SU-DHL-6 (cell line): ENCODE results near the gene CFAP69.

ENCODE experiments used
- H2AFZ ChIP-seq: fragments of 200-600 bp; sonication (generic); 2 replicates; pipeline ENCODE4 v1.6.1; 2014; ENCODE audit warnings: low read depth, mild to moderate bottlenecking, moderate library complexity, mixed read lengths, antibody characterized with exemption, low read length; ENCODE audit not compliant: severe bottlenecking
- H3F3A ChIP-seq: fragments of 200-600 bp; shearing (Covaris generic); 2 replicates; pipeline ENCODE4 v1.6.0; 2016; ENCODE audit warnings: antibody characterized with exemption, mild to moderate bottlenecking; ENCODE audit not compliant: insufficient read depth
- H3K27ac ChIP-seq: fragments of 200-600 bp; sonication (generic); 2 replicates; pipeline ENCODE4 v1.5.1; 2016; ENCODE audit warnings: low read depth, mild to moderate bottlenecking, low read length, moderate library complexity, mixed read lengths
- H3K27me3 ChIP-seq: fragments of 200-600 bp; sonication (generic), shearing (Covaris generic); 2 replicates; pipeline ENCODE4 v1.6.0; 2014; ENCODE audit warnings: mild to moderate bottlenecking, low read length
- H3K36me3 ChIP-seq: fragments of 200-600 bp; sonication (generic); 2 replicates; pipeline ENCODE4 v1.6.1; 2014; ENCODE audit warnings: mild to moderate bottlenecking, low read length, mixed read lengths
- H3K4me2 ChIP-seq: fragments of 300-600, 200-600 bp; shearing (Covaris generic), sonication (generic); 2 replicates; pipeline ENCODE4 v1.6.0; 2014; ENCODE audit warnings: low read length, low read depth, mild to moderate bottlenecking; ENCODE audit not compliant: poor library complexity, severe bottlenecking
- H3K4me3 ChIP-seq: fragments of 200-600 bp; sonication (generic); 2 replicates; pipeline ENCODE4 v1.5.1; 2014; ENCODE audit warnings: antibody characterized with exemption, low read length, mild to moderate bottlenecking, mixed read lengths; ENCODE audit not compliant: insufficient read depth, poor library complexity, severe bottlenecking
- H3K79me2 ChIP-seq: fragments of 200-600 bp; sonication (generic); 2 replicates; pipeline ENCODE4 v1.6.1; 2014; ENCODE audit warnings: mild to moderate bottlenecking, low read length, moderate library complexity; ENCODE audit not compliant: insufficient read depth
- H3K9ac ChIP-seq: fragments of 200-600 bp; sonication (generic); 2 replicates; pipeline ENCODE4 v1.7.0; 2014; ENCODE audit warnings: mild to moderate bottlenecking, low read length
- H3K9me2 ChIP-seq: fragments of 200-600 bp; sonication (generic); replicated peaks from 2 replicates; pipeline ENCODE4 v1.6.1; 2014; ENCODE audit warnings: low read length; ENCODE audit not compliant: insufficient read depth
- H3K9me3 ChIP-seq: fragments of 200-600 bp; sonication (generic); 2 replicates; pipeline ENCODE4 v1.6.1; 2014; ENCODE audit warnings: low read length, mixed read lengths; ENCODE audit not compliant: insufficient read depth
- H4K20me1 ChIP-seq: fragments of 200-600 bp; sonication (generic); 2 replicates; pipeline ENCODE4 v1.6.1; 2014; ENCODE audit warnings: low read depth, mild to moderate bottlenecking, antibody characterized with exemption, low read length, moderate library complexity, mixed read lengths
- EZH2phosphoT487 ChIP-seq: fragments of 200-600 bp; sonication (generic), shearing (Covaris generic); conservative IDR thresholded peaks from 2 replicates; pipeline ENCODE4 v1.6.1; 2018; ENCODE audit warnings: mild to moderate bottlenecking, antibody characterized with exemption, low read length, moderate library complexity, mixed read lengths
- TF ChIP-seq, protein P1 (sequence below): fragments of 200-600 bp; sonication (generic); IDR thresholded peaks from one replicate; pipeline ENCODE4 v1.5.1; 2017; ENCODE audit warnings: antibody characterized with exemption, mild to moderate bottlenecking, low read length, moderate library complexity; ENCODE audit not compliant: insufficient read depth, poor library complexity, severe bottlenecking

Gene CFAP69

DNA sequence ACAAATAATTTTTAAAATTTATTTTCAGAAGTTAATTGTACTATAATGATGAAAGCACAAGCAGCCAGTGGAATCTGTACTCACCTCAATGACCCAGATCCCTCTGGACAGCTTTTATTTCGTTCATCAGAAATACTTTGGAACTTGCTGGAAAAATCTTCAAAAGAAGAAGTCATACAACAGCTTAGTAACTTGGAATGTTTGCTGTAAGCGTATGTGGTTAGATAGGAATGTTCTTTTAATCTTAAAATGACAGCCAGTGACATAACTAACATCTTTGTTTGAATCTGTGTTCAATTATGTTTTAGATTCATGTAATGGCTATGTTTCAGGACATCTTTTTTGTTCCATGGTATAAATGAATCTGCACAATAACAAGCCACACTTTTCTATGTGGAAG is 26.8 kb downstream of the CFAP69 start:
- TF ChIP-seq EZH2phosphoT487: no peak
- TF ChIP-seq, protein P1, sequence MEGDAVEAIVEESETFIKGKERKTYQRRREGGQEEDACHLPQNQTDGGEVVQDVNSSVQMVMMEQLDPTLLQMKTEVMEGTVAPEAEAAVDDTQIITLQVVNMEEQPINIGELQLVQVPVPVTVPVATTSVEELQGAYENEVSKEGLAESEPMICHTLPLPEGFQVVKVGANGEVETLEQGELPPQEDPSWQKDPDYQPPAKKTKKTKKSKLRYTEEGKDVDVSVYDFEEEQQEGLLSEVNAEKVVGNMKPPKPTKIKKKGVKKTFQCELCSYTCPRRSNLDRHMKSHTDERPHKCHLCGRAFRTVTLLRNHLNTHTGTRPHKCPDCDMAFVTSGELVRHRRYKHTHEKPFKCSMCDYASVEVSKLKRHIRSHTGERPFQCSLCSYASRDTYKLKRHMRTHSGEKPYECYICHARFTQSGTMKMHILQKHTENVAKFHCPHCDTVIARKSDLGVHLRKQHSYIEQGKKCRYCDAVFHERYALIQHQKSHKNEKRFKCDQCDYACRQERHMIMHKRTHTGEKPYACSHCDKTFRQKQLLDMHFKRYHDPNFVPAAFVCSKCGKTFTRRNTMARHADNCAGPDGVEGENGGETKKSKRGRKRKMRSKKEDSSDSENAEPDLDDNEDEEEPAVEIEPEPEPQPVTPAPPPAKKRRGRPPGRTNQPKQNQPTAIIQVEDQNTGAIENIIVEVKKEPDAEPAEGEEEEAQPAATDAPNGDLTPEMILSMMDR: no peak
- Histone ChIP-seq H3K4me2 (no peak overlapping the region), H3K9me3 (no peaks in the 10 kb centered on the region), H3K36me3 (no peaks in the 10 kb centered on the region), H4K20me1 (no peaks in the 10 kb centered on the region), H3K27me3 (no peaks in the 10 kb centered on the region), H3F3A (no peaks in the 10 kb centered on the region), H3K9ac (no peak overlapping the region), H3K27ac (no peak overlapping the region), H3K79me2 (no peaks in the 10 kb centered on the region), H3K9me2 (no peaks in the 10 kb centered on the region), H3K4me3 (no peak overlapping the region), H2AFZ (no peak overlapping the region)

DNA sequence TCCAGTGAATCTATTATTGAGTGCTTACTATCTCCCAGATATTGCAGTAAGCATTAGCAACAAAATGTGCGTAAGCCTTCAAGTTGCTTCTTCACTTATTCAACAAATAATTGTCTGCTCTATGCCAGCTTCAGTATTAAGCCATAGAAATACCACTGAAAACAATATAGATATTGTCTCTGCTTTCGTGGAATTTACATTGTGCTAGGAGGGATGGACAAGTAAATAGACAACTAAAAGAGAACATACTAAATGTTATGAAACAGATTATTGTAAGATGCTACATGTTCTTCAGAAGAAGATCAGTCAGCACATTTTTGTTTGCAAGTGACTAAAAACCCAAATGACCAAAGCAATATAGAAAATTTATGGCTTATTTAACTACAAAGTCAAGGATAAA is 27.3 kb downstream of the CFAP69 start:
- Histone ChIP-seq H3K36me3 (no peaks in the 10 kb centered on the region), H3K4me3 (no peak overlapping the region), H3F3A (no peaks in the 10 kb centered on the region), H3K9me2 (no peaks in the 10 kb centered on the region), H3K9ac (no peak overlapping the region), H3K27me3 (no peaks in the 10 kb centered on the region), H3K79me2 (no peaks in the 10 kb centered on the region), H3K4me2 (no peak overlapping the region), H3K27ac (no peak overlapping the region), H3K9me3 (no peaks in the 10 kb centered on the region), H2AFZ (no peak overlapping the region), H4K20me1 (peaks cover 3% of the 10 kb centered on the region; the same call in 1 of the 2 replicates)
- TF ChIP-seq, protein P1: no peak
- TF ChIP-seq EZH2phosphoT487: no peak

DNA sequence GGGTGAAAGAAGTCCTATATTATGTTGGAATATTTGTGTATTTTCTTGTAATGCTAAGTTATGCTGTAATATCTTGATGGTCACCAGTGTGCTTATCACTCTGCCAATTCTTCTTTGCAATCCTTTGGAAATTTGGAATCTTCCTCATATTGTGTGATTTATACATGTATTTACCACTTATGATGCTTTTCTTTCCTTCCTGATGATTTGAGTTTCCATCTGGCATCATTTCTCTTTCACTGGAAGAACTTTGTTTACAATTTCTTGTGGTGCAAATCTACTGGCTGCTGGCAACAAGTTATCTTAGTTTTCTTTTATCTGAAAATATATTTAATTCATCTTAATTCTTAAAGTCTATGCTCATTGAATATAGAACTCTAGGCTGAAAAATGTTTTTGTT is 29.2 kb downstream of the CFAP69 start:
- H3K4me3 ChIP-seq: no peak overlapping the region
- H3K27me3 ChIP-seq: no peaks in the 10 kb centered on the region
- H3K9me3 ChIP-seq: no peaks in the 10 kb centered on the region
- no peaks in the 10 kb centered on the region for H3K9me2 ChIP-seq
- peaks cover 3% of the 10 kb centered on the region; the same call in 1 of the 2 replicates for H4K20me1 ChIP-seq
- no peak overlapping the region for H2AFZ ChIP-seq
- no peak overlapping the region for H3K27ac ChIP-seq
- no peaks in the 10 kb centered on the region for H3F3A ChIP-seq
- H3K4me2 ChIP-seq: no peak overlapping the region
- no peaks in the 10 kb centered on the region for H3K79me2 ChIP-seq
- H3K36me3 ChIP-seq: no peaks in the 10 kb centered on the region
- TF ChIP-seq, protein P1: no peak
- TF ChIP-seq EZH2phosphoT487: no peak
- no peak overlapping the region for H3K9ac ChIP-seq
